ENCODE measurements around the gene PNLDC1. TPM values are rescaled to one million over a fixed set of nuclear protein-coding genes. Genes with fewer than 3 reads are reported as not detected.

The PNLDC1 gene
- total and polyA plus RNA-seq, 2 of the 4 experiments (the other 2 are of a cell fraction): not detected

GRCh38 chr6:159836718-159837490 lies 36.8 kb downstream of the PNLDC1 start:
- no peaks in the 10 kb centered on the region for H3K36me3 ChIP-seq (ENCODE audit: control insufficient read depth, insufficient read depth, low read length)
- H3K27ac ChIP-seq (ENCODE audit: insufficient read depth, low read length): no peak overlapping the region
- no peak overlapping the region for H3K14ac ChIP-seq (replicated peaks; ENCODE audit: low read depth, low read length)
- ChIA-PET POLR2A (ENCODE audit: unreplicated experiment) (no interaction called here), CTCF (interaction anchor here (1.3 kb wide), 1 partner anchor 8 kb away, joined by 3 read pairs; no protein-coding TSS in a partner anchor)
- H3K18ac ChIP-seq (ENCODE audit: low read depth, low read length): no peak overlapping the region
- H2BK15ac ChIP-seq (ENCODE audit: low read depth, low read length): no peak overlapping the region
- no peaks in the 10 kb centered on the region for H3K4me1 ChIP-seq (ENCODE audit: control insufficient read depth, insufficient read depth, low read length)
- no peak overlapping the region for H4K8ac ChIP-seq (ENCODE audit: low read depth in 2 of 2, low read length in 2 of 2)
- H2AFZ ChIP-seq (replicated peaks; ENCODE audit: low read length, poor library complexity): no peak overlapping the region
- H3K79me1 ChIP-seq (ENCODE audit: low read depth in 1 of 2, low read length in 2 of 2): no peaks in the 10 kb centered on the region
- H2BK20ac ChIP-seq (ENCODE audit: low read depth, low read length): no peak overlapping the region
- H2BK120ac ChIP-seq (ENCODE audit: low read depth, low read length): no peak overlapping the region
- H2AK9ac ChIP-seq (replicated peaks; ENCODE audit: low read depth, low read length, poor library complexity): no peak overlapping the region
- in situ Hi-C loops (cut with MboI; ENCODE audit: low sequenced_read_pairs) (no loop called here), intact Hi-C loops (cut with micrococcal nuclease) (no loop called here), dilution Hi-C loops (cut with HindIII; ENCODE audit: low sequenced_read_pairs, unreplicated experiment) (no loop called here)
- no peak overlapping the region for H3K4ac ChIP-seq (ENCODE audit: low read depth, low read length)
- no peak overlapping the region for H4K5ac ChIP-seq (ENCODE audit: low read depth, low read length)
- DNase-seq (no peak), ATAC-seq (ENCODE audit: low read depth) (no peak)
- H4K91ac ChIP-seq (ENCODE audit: insufficient read depth, low read depth, low read length): no peak overlapping the region
- WGBS, 2 experiments (ENCODE audit: extremely low coverage in 2 of 2, insufficient read length in 1 of 2): 78% methylated on average over 13 of the region's 29 CpGs; no CpG with 5 or more reads in 1 of the 2 experiments
- 0 out of 2 replicates have a peak, but pooled peaks cover 4% of the 10 kb centered on the region for H3K9me1 ChIP-seq (ENCODE audit: insufficient read depth, low read length)
- no peak overlapping the region for H3K56ac ChIP-seq (ENCODE audit: extremely low read depth, insufficient read depth, low read length)
- H3K4me3 ChIP-seq (ENCODE audit: insufficient read depth, low read depth, low read length): no peak overlapping the region
- no peak overlapping the region for H3K4me2 ChIP-seq (ENCODE audit: low read depth, low read length)
- H2BK5ac ChIP-seq (ENCODE audit: low read depth, low read length, poor library complexity, severe bottlenecking): no peak overlapping the region
- H3K27me3 ChIP-seq (ENCODE audit: control insufficient read depth, insufficient read depth, low read length): no peaks in the 10 kb centered on the region; the same call in 1 of the 2 replicates
- H3K9ac ChIP-seq (ENCODE audit: low read depth, low read length): no peak overlapping the region
- no TSS peak for BruUV-seq (replicated peaks)
- H2AK5ac ChIP-seq (ENCODE audit: low read depth, low read length): no peak overlapping the region
- no peaks in the 10 kb centered on the region for H3K9me3 ChIP-seq (ENCODE audit: control insufficient read depth, insufficient read depth, low read length)
- H4K20me1 ChIP-seq (ENCODE audit: insufficient read depth, low read length): no peaks in the 10 kb centered on the region
- no peak overlapping the region for H3K23ac ChIP-seq (ENCODE audit: low read depth, low read length)
- TF ChIP-seq SMC3 (IDR thresholded peaks at IDR 0.05; ENCODE audit: low read depth, low read length) (no peak), CEBPB (IDR thresholded peaks at IDR 0.05; ENCODE audit: low read depth, low read length) (no peak), RAD21 (IDR thresholded peaks at IDR 0.05; ENCODE audit: low read length) (no peak), CTCF (conservative IDR thresholded peaks at IDR 0.05; ENCODE audit: low read depth, low read length) (no peak), USF2 (IDR thresholded peaks at IDR 0.05; ENCODE audit: low read depth, low read length) (no peak), BHLHE40 (IDR thresholded peaks at IDR 0.05; ENCODE audit: low read depth, low read length) (no peak), NFE2L2 (IDR thresholded peaks at IDR 0.05; ENCODE audit: low read depth, low read length) (no peak), RFX5 (IDR thresholded peaks at IDR 0.05; ENCODE audit: low read depth, low read length) (no peak), POLR2A (IDR thresholded peaks at IDR 0.05; ENCODE audit: low read depth, low read length) (no peak), ELK1 (IDR thresholded peaks at IDR 0.05; ENCODE audit: borderline replicate concordance, low read depth, low read length) (no peak), MAFK (IDR thresholded peaks at IDR 0.05; ENCODE audit: low read depth, low read length) (no peak), RCOR1 (IDR thresholded peaks at IDR 0.05; ENCODE audit: insufficient replicate concordance, low read length) (no peak), CHD1 (IDR thresholded peaks at IDR 0.05; ENCODE audit: low read depth, low read length) (no peak), MXI1 (IDR thresholded peaks at IDR 0.05; ENCODE audit: borderline replicate concordance, low read depth, low read length) (no peak), FOS (IDR thresholded peaks at IDR 0.05; ENCODE audit: low read depth, low read length) (no peak)
